Measurements from ENCODE around the gene TMEM179.

Gene TMEM179

GRCh38 chr14:104576232-104576969 is 28.2 kb downstream of the TMEM179 start:
- no peak for TF ChIP-seq CTCF (IDR thresholded peaks at IDR 0.05; ENCODE audit: poor library complexity, severe bottlenecking)
- DNase-seq (ENCODE audit: low spot score), result no peak
- H3K27ac ChIP-seq (ENCODE audit: poor library complexity, severe bottlenecking), result no peak overlapping the region
- peak; percentile 8; the same call in 1 of the 3 replicates for ATAC-seq (ENCODE audit: low read depth)
- no peaks in the 10 kb centered on the region for H3K9me3 ChIP-seq (ENCODE audit: severe bottlenecking)
- H3K4me1 ChIP-seq (ENCODE audit: insufficient read depth, poor library complexity, severe bottlenecking), result no peaks in the 10 kb centered on the region
- H3K4me3 ChIP-seq (ENCODE audit: severe bottlenecking), result no peak overlapping the region
- H3K36me3 ChIP-seq (ENCODE audit: low read depth), result no peaks in the 10 kb centered on the region
- H3K27me3 ChIP-seq (ENCODE audit: insufficient read depth, poor library complexity, severe bottlenecking), result peaks cover 58% of the 10 kb centered on the region

- peaks cover 55% of the 10 kb centered on the region for H3K27me3 ChIP-seq (ENCODE audit: insufficient read depth, poor library complexity, severe bottlenecking)
- no peak overlapping the region for H3K27ac ChIP-seq (ENCODE audit: poor library complexity, severe bottlenecking)
- ATAC-seq (ENCODE audit: low read depth) (no peak), DNase-seq (ENCODE audit: low spot score) (no peak)
- H3K9me3 ChIP-seq (ENCODE audit: severe bottlenecking), result no peaks in the 10 kb centered on the region
- no peak for TF ChIP-seq CTCF (IDR thresholded peaks at IDR 0.05; ENCODE audit: poor library complexity, severe bottlenecking)
- no peak overlapping the region for H3K4me3 ChIP-seq (ENCODE audit: severe bottlenecking)
- H3K4me1 ChIP-seq (ENCODE audit: insufficient read depth, poor library complexity, severe bottlenecking), result no peaks in the 10 kb centered on the region
- no peaks in the 10 kb centered on the region for H3K36me3 ChIP-seq (ENCODE audit: low read depth)
Observed at GRCh38 chr14:104574978-104575583, 29.5 kb downstream of the TMEM179 start.

- Histone ChIP-seq H3K36me3 (ENCODE audit: low read depth) (no peaks in the 10 kb centered on the region), H3K27me3 (ENCODE audit: insufficient read depth, poor library complexity, severe bottlenecking) (peaks cover 55% of the 10 kb centered on the region), H3K4me1 (ENCODE audit: insufficient read depth, poor library complexity, severe bottlenecking) (no peaks in the 10 kb centered on the region), H3K4me3 (ENCODE audit: severe bottlenecking) (no peak overlapping the region), H3K9me3 (ENCODE audit: severe bottlenecking) (no peaks in the 10 kb centered on the region), H3K27ac (ENCODE audit: poor library complexity, severe bottlenecking) (no peak overlapping the region)
- TF ChIP-seq CTCF (IDR thresholded peaks at IDR 0.05; ENCODE audit: poor library complexity, severe bottlenecking), result no peak
- DNase-seq (ENCODE audit: low spot score) (no peak), ATAC-seq (ENCODE audit: low read depth) (no peak)
Observed at GRCh38 chr14:104574536-104574935, 30.0 kb downstream of the TMEM179 start.

- no peak for ATAC-seq (ENCODE audit: low read depth)
- no peak for TF ChIP-seq CTCF (IDR thresholded peaks at IDR 0.05; ENCODE audit: poor library complexity, severe bottlenecking)
- Histone ChIP-seq H3K9me3 (ENCODE audit: severe bottlenecking) (no peaks in the 10 kb centered on the region), H3K4me3 (ENCODE audit: severe bottlenecking) (no peak overlapping the region), H3K27ac (ENCODE audit: poor library complexity, severe bottlenecking) (no peak overlapping the region), H3K36me3 (ENCODE audit: low read depth) (no peaks in the 10 kb centered on the region), H3K27me3 (ENCODE audit: insufficient read depth, poor library complexity, severe bottlenecking) (peaks cover 55% of the 10 kb centered on the region), H3K4me1 (ENCODE audit: insufficient read depth, poor library complexity, severe bottlenecking) (no peaks in the 10 kb centered on the region)
- no peak for DNase-seq (ENCODE audit: low spot score)
Observed at GRCh38 chr14:104573930-104574329, 30.6 kb downstream of the TMEM179 start.

- no peak for ATAC-seq (ENCODE audit: low read depth)
- no peak for TF ChIP-seq CTCF (IDR thresholded peaks at IDR 0.05; ENCODE audit: poor library complexity, severe bottlenecking)
- H3K27ac ChIP-seq (ENCODE audit: poor library complexity, severe bottlenecking), result no peak overlapping the region
- H3K27me3 ChIP-seq (ENCODE audit: insufficient read depth, poor library complexity, severe bottlenecking), result peaks cover 55% of the 10 kb centered on the region
- no peaks in the 10 kb centered on the region for H3K9me3 ChIP-seq (ENCODE audit: severe bottlenecking)
- H3K4me3 ChIP-seq (ENCODE audit: severe bottlenecking), result no peak overlapping the region
- no peaks in the 10 kb centered on the region for H3K36me3 ChIP-seq (ENCODE audit: low read depth)
- DNase-seq (ENCODE audit: low spot score), result no peak
- no peaks in the 10 kb centered on the region for H3K4me1 ChIP-seq (ENCODE audit: insufficient read depth, poor library complexity, severe bottlenecking)
Observed at GRCh38 chr14:104572668-104573067, 31.9 kb downstream of the TMEM179 start.
